Measurements from ENCODE around the gene PLA2R1.

The PLA2R1 gene

DNA sequence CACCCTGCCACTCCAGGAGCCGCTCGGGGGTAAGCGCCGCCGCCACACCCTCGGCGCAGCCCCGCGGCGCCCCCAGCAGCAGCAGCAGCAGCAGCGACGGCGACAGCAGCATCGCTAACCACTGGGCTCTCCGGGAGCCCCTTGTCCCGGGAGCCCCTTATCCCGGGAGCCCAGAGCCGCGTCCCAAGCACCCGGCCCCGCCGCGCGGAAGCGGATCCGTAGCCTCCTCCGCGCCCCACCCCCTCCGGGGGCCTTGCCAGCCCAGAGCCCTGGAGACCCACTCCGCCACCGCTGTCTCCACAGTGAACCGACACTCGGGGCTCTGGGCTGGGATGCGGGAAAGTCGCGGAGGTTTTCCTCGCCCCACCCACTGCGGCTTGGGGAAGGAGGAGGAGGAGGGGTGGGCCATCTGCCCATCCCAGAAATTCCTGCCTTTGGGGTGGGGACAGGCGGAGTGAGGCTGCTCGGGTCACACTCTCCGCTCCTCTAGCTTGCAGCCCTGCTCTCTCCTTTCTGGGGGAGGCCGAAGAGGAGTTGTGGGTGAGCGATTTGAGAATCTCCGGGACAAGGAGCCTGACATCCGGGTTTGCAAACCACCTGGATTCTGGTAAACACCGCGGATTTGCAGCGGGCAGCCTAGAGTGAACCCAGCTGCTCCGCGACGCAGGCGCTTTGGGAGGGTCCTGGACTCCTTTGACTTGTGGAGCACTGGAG lies at the start of gene PLA2R1:
Gene PLA2R1, minus strand, starts transcription at position 324 of the 714 bp plus-strand sequence. Its CDS starts 212 bp downstream, at position 112.
- H3K27ac Mint-ChIP-seq (ENCODE audit: low read depth), result no peak within 1 kb of the TSS
- no peaks in the 10 kb centered on the region for H3K9me3 Mint-ChIP-seq
- no peak for ATAC-seq (replicated peaks; ENCODE audit: extremely low read depth, poor library complexity, severe bottlenecking)
- H3K36me3 Mint-ChIP-seq (ENCODE audit: insufficient read depth), result no peaks in the 10 kb centered on the region
- H3K4me1 Mint-ChIP-seq, result peaks cover 7% of the 10 kb centered on the region
- peak within 1 kb of the TSS; percentile 29 for H3K4me3 Mint-ChIP-seq
- H3K27me3 Mint-ChIP-seq, result peaks cover 81% of the 10 kb centered on the region
- no peak for DNase-seq (ENCODE audit: low spot score in 2 of 2)

DNA sequence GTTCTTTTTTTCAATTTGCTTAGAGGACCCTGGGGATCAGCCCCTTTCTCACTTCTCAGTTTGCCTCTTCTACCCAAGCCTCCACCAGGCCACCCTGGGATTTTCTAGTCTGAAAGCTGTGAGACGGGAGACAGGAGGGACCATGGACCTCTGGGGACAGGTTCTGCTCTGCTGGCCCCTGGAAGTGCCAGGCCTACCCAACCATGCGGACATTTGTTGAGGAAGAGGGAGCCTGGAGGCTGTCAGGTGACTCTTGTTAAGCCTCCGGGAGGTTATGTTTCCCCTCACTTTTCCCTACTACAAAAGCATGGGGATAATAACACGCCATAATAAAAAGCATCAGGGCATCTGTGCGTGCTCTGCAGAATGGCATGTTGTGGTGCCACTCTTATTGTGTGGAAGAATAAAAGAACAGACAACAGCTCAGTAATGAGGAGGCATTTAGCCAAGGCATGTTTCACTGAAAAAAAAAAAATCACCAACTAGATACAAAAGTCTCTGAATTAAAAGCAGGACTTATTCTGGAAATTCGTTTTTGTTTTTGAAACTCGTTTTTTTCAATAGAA lies 48.3 kb upstream of the PLA2R1 start:
- Mint-ChIP-seq H3K9me3 (no peaks in the 10 kb centered on the region), H3K36me3 (ENCODE audit: insufficient read depth) (no peaks in the 10 kb centered on the region), H3K27ac (ENCODE audit: low read depth) (no peak overlapping the region), H3K4me3 (no peak overlapping the region), H3K4me1 (no peaks in the 10 kb centered on the region), H3K27me3 (peaks cover 62% of the 10 kb centered on the region)
- DNase-seq (ENCODE audit: low spot score in 2 of 2) (no peak), ATAC-seq (replicated peaks; ENCODE audit: extremely low read depth, poor library complexity, severe bottlenecking) (no peak)

DNA sequence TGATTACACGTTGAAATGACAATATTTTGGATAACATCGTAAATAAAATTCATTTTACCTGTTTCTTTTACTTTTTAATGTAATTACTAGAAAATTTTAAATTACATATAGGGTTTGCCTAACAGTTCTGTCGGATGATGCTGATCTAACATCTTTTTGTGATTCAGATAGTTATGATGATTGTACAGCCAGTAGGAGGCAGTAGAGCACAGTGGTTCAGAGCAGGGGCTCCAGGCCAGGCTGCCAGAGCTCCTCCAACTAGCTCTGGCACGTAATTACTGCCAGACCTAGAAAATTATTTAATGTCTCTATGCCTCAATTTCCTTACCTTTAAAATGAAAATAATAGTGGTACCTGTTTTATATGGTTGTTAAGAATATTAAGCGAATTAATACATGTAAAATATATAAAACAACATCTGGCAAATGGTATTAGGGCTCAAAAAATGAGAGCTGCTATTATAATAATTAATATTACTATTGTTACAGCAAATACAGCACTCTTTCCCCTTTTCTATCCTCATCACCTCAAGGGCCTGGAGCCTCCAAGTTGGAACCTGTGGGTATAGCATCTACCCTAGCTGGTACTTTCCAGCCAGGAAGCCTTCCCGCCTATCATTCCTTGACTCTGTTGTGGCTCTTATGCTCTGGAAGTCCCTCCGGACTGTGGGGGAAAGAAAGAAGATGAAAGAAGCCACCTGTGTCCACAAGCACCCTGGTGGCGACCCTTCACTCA lies 47.7 kb upstream of the PLA2R1 start:
- ATAC-seq (replicated peaks; ENCODE audit: extremely low read depth, poor library complexity, severe bottlenecking), result peak; percentile 43

DNA sequence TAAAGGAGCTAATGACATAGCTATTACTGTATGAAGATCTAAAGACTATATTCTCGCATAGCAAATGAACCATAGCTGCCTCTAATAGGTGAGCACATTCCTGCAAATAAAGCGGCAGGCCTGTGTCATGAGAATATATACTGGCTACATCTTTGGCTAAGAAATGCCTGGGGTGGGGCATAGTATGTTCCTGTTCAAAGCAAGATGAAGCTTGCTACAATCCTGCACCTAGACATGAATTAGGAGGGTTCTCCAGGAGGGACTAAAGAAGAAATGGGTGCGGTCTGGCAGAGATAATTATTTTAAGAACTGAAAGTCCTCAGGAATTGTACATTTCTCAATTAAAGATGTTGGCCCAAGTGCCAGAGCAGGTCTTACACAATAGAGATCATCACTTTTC lies 46.8 kb upstream of the PLA2R1 start:
- DNase-seq (ENCODE audit: low spot score in 2 of 2), result no peak
- no peaks in the 10 kb centered on the region for H3K36me3 Mint-ChIP-seq (ENCODE audit: insufficient read depth)
- H3K9me3 Mint-ChIP-seq, result no peaks in the 10 kb centered on the region
- no peak for ATAC-seq (replicated peaks; ENCODE audit: extremely low read depth, poor library complexity, severe bottlenecking)
- H3K4me3 Mint-ChIP-seq, result no peak overlapping the region
- no peaks in the 10 kb centered on the region for H3K4me1 Mint-ChIP-seq
- no peak overlapping the region for H3K27ac Mint-ChIP-seq (ENCODE audit: low read depth)
- peaks cover 53% of the 10 kb centered on the region for H3K27me3 Mint-ChIP-seq

More for the DNA sequence above, 47.7 kb upstream of the PLA2R1 start:
- H3K27me3 Mint-ChIP-seq, result peaks cover 56% of the 10 kb centered on the region
- H3K27ac Mint-ChIP-seq (ENCODE audit: low read depth), result no peak overlapping the region
- no peaks in the 10 kb centered on the region for H3K4me1 Mint-ChIP-seq
- no peaks in the 10 kb centered on the region for H3K36me3 Mint-ChIP-seq (ENCODE audit: insufficient read depth)
- no peaks in the 10 kb centered on the region for H3K9me3 Mint-ChIP-seq
- no peak overlapping the region for H3K4me3 Mint-ChIP-seq
- DNase-seq (ENCODE audit: low spot score in 2 of 2), result no peak

DNA sequence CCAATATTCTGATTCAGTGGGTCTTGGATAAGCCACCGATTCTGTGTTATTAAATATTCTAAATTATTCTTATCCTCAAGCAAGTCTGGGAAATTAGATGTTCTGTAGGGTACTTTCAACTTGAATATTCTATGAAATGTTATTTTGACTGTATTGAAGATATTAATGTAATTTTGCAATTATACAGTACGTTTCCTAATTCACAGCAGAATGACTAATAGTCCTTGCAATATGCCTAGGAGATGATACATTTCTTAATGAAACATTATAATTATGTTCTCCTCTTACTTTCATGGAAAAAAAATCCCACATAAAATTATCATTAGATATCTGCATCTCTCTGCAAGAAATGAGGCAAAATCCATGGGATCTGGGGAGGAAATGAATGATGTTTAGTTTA lies 46.2 kb upstream of the PLA2R1 start:
- H3K4me1 Mint-ChIP-seq, result no peaks in the 10 kb centered on the region
- H3K4me3 Mint-ChIP-seq, result no peak overlapping the region
- ATAC-seq (replicated peaks; ENCODE audit: extremely low read depth, poor library complexity, severe bottlenecking) (no peak), DNase-seq (ENCODE audit: low spot score in 2 of 2) (no peak)
- no peaks in the 10 kb centered on the region for H3K36me3 Mint-ChIP-seq (ENCODE audit: insufficient read depth)
- H3K9me3 Mint-ChIP-seq, result no peaks in the 10 kb centered on the region
- peaks cover 53% of the 10 kb centered on the region for H3K27me3 Mint-ChIP-seq
- no peak overlapping the region for H3K27ac Mint-ChIP-seq (ENCODE audit: low read depth)

DNA sequence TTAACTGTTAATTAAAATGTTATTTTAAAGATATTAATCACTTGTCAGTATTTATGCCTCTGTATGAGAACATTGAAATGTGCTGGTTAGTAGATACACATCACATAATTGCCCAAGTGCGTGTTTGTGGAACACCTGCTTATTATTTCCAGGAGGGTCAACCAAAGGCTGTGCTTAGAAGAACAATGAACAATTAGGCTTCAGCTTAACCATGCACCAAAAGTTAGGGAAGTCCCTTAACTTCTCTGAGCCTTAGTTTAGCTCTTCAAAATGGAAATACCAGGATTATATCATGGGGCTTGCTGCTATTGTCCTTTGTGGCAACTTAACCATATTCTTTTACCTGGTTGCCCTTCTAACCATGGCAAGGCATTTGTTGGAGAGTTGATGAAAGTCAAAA lies 43.0 kb upstream of the PLA2R1 start:
- ATAC-seq (replicated peaks; ENCODE audit: extremely low read depth, poor library complexity, severe bottlenecking) (no peak), DNase-seq (ENCODE audit: low spot score in 2 of 2) (no peak)
- no peaks in the 10 kb centered on the region for H3K4me1 Mint-ChIP-seq
- no peak overlapping the region for H3K4me3 Mint-ChIP-seq
- no peaks in the 10 kb centered on the region for H3K36me3 Mint-ChIP-seq (ENCODE audit: insufficient read depth)
- H3K9me3 Mint-ChIP-seq, result no peaks in the 10 kb centered on the region
- H3K27me3 Mint-ChIP-seq, result peaks cover 48% of the 10 kb centered on the region
- H3K27ac Mint-ChIP-seq (ENCODE audit: low read depth), result no peak overlapping the region

DNA sequence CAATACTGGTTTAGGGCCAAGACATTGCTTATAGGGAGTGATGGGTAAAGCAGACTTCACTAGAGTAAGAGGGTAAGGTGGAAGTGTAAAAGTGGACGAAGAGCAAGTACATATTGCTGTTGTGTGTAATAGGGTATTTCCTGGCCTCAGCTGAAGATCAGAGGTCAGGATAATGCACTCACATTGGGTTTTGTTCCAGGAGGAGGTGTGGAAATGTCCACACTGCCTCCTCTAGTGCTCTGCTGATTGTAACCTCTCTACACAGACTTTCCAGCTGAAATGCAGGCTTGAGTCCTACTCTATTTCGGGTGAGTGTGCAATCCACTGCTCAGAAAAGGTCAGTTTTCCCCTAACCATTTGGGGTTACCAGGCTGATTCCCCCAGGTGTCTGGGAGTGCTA lies 41.7 kb upstream of the PLA2R1 start:
- Mint-ChIP-seq H3K4me1 (no peaks in the 10 kb centered on the region), H3K27ac (ENCODE audit: low read depth) (no peak overlapping the region), H3K4me3 (no peak overlapping the region), H3K9me3 (no peaks in the 10 kb centered on the region), H3K36me3 (ENCODE audit: insufficient read depth) (no peaks in the 10 kb centered on the region), H3K27me3 (peaks cover 57% of the 10 kb centered on the region)
- DNase-seq (ENCODE audit: low spot score in 2 of 2) (no peak), ATAC-seq (replicated peaks; ENCODE audit: extremely low read depth, poor library complexity, severe bottlenecking) (no peak)

DNA sequence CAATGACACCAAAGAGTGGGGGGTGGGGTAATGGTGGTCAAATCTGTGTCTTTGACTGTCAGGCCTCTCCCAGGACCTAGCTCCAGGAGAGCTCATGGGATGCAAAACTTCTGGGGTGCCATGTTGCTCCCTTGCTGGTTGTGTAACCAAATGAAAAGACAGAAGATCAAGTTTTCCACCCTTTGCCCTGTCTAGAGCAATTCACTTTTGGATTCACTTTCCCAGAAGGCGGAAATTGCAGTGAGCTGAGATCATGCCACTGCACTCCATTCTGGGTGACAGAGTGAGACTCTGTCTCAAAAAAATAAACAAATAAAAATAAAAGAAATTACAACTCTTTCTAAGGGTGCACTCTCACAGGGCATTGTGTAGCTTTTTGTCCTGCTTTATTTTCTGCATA lies 34.9 kb upstream of the PLA2R1 start:
- no peak overlapping the region for H3K4me3 Mint-ChIP-seq
- peaks cover 1% of the 10 kb centered on the region for H3K36me3 Mint-ChIP-seq (ENCODE audit: insufficient read depth)
- no peaks in the 10 kb centered on the region for H3K4me1 Mint-ChIP-seq
- no peak overlapping the region for H3K27ac Mint-ChIP-seq (ENCODE audit: low read depth)
- ATAC-seq (replicated peaks; ENCODE audit: extremely low read depth, poor library complexity, severe bottlenecking) (no peak), DNase-seq (ENCODE audit: low spot score in 2 of 2) (no peak)
- H3K9me3 Mint-ChIP-seq, result no peaks in the 10 kb centered on the region
- peaks cover 55% of the 10 kb centered on the region for H3K27me3 Mint-ChIP-seq

DNA sequence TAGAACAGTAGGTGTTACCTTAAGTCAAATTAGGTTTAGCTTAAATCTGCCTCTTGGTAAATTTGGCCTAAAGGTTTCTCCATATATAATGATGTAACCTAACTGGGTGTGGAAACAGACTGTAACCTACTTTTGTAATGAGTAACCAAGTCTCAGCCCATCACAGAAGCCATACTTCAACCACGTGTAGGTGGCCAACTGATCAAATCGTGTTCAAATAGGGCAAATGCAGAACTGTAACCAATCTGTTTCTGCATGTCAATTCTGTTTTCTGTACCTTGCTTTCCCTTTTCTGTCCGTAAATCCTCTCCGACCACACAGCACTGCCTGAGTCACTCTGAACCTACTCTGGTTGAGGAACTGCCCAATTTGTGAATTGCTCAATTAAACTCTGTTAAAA lies 34.0 kb upstream of the PLA2R1 start:
- peaks cover 50% of the 10 kb centered on the region for H3K27me3 Mint-ChIP-seq
- H3K27ac Mint-ChIP-seq (ENCODE audit: low read depth), result no peak overlapping the region
- H3K9me3 Mint-ChIP-seq, result no peaks in the 10 kb centered on the region
- H3K4me3 Mint-ChIP-seq, result no peak overlapping the region
- peaks cover 1% of the 10 kb centered on the region for H3K36me3 Mint-ChIP-seq (ENCODE audit: insufficient read depth)
- DNase-seq (ENCODE audit: low spot score in 2 of 2), result no peak
- H3K4me1 Mint-ChIP-seq, result no peaks in the 10 kb centered on the region
- ATAC-seq (replicated peaks; ENCODE audit: extremely low read depth, poor library complexity, severe bottlenecking), result no peak

DNA sequence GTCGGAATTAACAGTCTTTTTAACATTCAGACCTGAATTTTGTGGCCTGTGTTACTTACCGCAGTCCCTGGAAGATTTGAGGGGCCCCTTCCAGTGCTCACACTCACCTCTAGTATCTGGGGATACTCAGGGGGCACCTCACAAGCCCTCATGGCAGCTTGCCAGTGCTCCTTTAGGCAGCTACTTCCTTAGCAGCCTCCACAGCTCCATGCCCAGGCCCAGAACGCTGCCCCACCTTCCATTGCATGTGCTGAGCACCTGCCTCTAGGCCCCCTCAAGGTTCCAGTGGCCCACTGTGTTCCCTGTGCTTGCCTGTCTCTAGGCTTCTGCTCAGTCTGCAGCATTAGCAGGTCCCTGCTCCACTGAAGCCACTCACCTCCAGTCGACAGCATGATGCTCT lies 30.0 kb upstream of the PLA2R1 start:
- DNase-seq (ENCODE audit: low spot score in 2 of 2), result no peak
- Mint-ChIP-seq H3K27ac (ENCODE audit: low read depth) (no peak overlapping the region), H3K9me3 (peaks cover 14% of the 10 kb centered on the region), H3K4me3 (no peak overlapping the region), H3K4me1 (no peaks in the 10 kb centered on the region), H3K36me3 (ENCODE audit: insufficient read depth) (peaks cover 1% of the 10 kb centered on the region), H3K27me3 (peaks cover 36% of the 10 kb centered on the region)
- ATAC-seq (replicated peaks; ENCODE audit: extremely low read depth, poor library complexity, severe bottlenecking), result no peak

DNA sequence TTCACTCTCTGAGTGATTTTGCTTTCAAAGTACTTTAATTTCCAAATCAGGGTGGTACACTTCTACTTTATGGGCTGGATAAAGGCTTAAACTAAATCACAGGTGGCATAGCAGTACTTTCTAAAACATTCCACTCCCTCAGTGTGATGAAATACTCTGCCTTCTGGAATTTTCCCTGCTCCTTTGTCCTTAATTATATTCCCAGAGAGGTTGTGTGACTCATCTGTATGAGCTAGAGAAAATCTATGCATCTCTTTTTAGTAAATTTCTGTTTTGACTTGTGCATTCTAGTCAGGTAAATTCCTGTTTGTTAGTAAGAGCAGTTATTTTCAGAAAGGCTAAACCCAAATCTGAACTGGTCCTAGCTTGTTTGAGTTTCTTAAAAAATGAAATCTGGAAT lies 29.0 kb upstream of the PLA2R1 start:
- peaks cover 16% of the 10 kb centered on the region for H3K9me3 Mint-ChIP-seq
- no peak for DNase-seq (ENCODE audit: low spot score in 2 of 2)
- H3K4me1 Mint-ChIP-seq, result no peaks in the 10 kb centered on the region
- no peak overlapping the region for H3K4me3 Mint-ChIP-seq
- peaks cover 1% of the 10 kb centered on the region for H3K36me3 Mint-ChIP-seq (ENCODE audit: insufficient read depth)
- peaks cover 35% of the 10 kb centered on the region for H3K27me3 Mint-ChIP-seq
- ATAC-seq (replicated peaks; ENCODE audit: extremely low read depth, poor library complexity, severe bottlenecking), result no peak
- H3K27ac Mint-ChIP-seq (ENCODE audit: low read depth), result no peak overlapping the region

DNA sequence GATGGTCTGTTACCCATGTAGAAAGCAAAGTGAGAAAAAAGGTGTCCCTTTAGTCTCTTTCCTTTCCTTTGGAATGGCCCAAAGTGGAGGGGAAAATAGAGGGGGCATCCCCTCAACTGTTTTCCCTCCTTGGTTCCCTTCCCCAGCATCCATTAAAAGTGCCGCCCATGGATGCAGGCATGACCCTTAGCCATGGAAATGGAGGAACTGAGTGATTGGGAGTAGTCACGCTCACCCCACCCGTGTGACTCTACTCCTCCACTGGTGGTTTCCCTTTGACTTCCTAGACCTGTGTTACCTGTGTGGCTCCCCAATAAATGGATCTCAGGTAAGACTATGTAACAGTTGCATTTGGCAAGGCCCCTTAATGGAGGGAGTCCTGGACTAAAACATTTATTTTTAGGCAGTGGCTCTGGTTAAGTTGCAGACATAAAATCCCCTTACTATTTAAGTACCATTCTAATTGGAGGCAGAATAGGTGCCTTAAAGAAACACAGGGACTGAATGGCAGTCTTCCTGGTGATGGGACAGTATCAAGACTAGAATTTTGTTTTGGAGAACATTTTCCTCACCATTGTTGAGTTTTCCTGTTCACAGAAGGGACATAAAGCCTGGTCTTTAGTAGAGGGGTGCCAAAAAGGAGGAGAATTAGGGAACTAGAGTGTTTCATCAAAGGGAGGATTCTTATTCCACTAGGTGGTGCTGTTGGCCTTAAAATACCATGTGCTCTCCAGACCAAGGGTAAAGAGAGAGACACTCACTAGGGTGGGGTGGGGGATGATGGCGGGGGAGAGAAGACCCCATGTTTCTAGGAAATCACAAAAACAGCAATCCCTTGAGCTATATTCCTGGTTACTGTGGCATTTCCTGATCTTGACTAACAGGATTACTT lies 25.7 kb upstream of the PLA2R1 start:
- H3K36me3 Mint-ChIP-seq (ENCODE audit: insufficient read depth), result no peaks in the 10 kb centered on the region
- H3K9me3 Mint-ChIP-seq, result peaks cover 16% of the 10 kb centered on the region
- H3K27ac Mint-ChIP-seq (ENCODE audit: low read depth), result no peak overlapping the region
- peaks cover 13% of the 10 kb centered on the region for H3K27me3 Mint-ChIP-seq
- ATAC-seq (replicated peaks; ENCODE audit: extremely low read depth, poor library complexity, severe bottlenecking) (no peak), DNase-seq (ENCODE audit: low spot score in 2 of 2) (no peak)
- no peaks in the 10 kb centered on the region for H3K4me1 Mint-ChIP-seq
- no peak overlapping the region for H3K4me3 Mint-ChIP-seq

All from central memory CD8-positive, alpha-beta T cell (primary cell).